Epithelial cell of proximal tubule (primary cell): Measurements from ENCODE around the gene MYO1C. TPM values are rescaled to one million over a fixed set of nuclear protein-coding genes. Genes with fewer than 3 reads are reported as not detected.

ENCODE experiments used
- DNase-seq: peaks from one replicate; pipeline ENCODE4 v3.0.0-alpha.2; 2011; ENCODE audit warnings: low read depth
- H3K4me3 ChIP-seq: 2 replicates; pipeline ENCODE4 v1.5.1; 2011; ENCODE audit warnings: low read depth, mild to moderate bottlenecking, low read length
- CTCF ChIP-seq: conservative IDR thresholded peaks from 2 replicates; pipeline ENCODE4 v1.5.1; 2012; ENCODE audit warnings: low read depth, mild to moderate bottlenecking, low read length
- total RNA-seq: library from RNA; depleted of rRNA; stranded (reverse); fragments of >200 nt; gene quantifications from 2 replicates; pipeline ENCODE4 v1.2.3, GENCODE V29; 2015

Gene MYO1C
- 94.7 and 120 TPM in 2 replicates for total RNA-seq

GRCh38 chr17:1492249-1493206 is at the start of gene MYO1C:
TSS of gene MYO1C (minus strand) at chr17:1492686. CDS start at chr17:1492487, 199 bp downstream.
- peak within 1 kb of the TSS; percentile 60 for H3K4me3 ChIP-seq
- DNase-seq = no peak
- no peak for TF ChIP-seq CTCF

- no peak for DNase-seq
- no peak overlapping the region for H3K4me3 ChIP-seq
- TF ChIP-seq CTCF = no peak
Observed at GRCh38 chr17:1541367-1541904, 49.0 kb upstream of the MYO1C start.

- no peak for DNase-seq
- TF ChIP-seq CTCF = no peak
- no peak overlapping the region for H3K4me3 ChIP-seq
Observed at GRCh38 chr17:1539811-1540210, 47.3 kb upstream of the MYO1C start.

GRCh38 chr17:1535737-1536136 is 43.3 kb upstream of the MYO1C start:
- DNase-seq = no peak
- no peak for TF ChIP-seq CTCF
- H3K4me3 ChIP-seq = no peak overlapping the region

GRCh38 chr17:1533661-1534325 is 41.3 kb upstream of the MYO1C start:
- no peak for TF ChIP-seq CTCF
- DNase-seq = no peak

GRCh38 chr17:1532836-1533602 is 40.5 kb upstream of the MYO1C start:
- peak; percentile 32 for TF ChIP-seq CTCF
- no peak overlapping the region for H3K4me3 ChIP-seq
- DNase-seq = no peak

More at GRCh38 chr17:1533661-1534325, 41.3 kb upstream of the MYO1C start:
- no peak overlapping the region for H3K4me3 ChIP-seq
